HG03108 (cell line): ENCODE measurements around the gene PIGZ.

Experiments used
- ATAC-seq: cut with Tn5 transposase; IDR thresholded peaks from one replicate; pipeline ENCODE4 v1.9.1; 2021; ENCODE audit warnings: moderate library complexity; ENCODE audit not compliant: unreplicated experiment

The PIGZ gene

GRCh38 chr3:197001972-197002700, 33.5 kb upstream of the PIGZ start:
- ATAC-seq: peak; percentile 8

GRCh38 chr3:197001106-197001971, 32.7 kb upstream of the PIGZ start:
- no peak for ATAC-seq

GRCh38 chr3:197000211-197000610, 31.6 kb upstream of the PIGZ start:
- no peak for ATAC-seq

- no peak for ATAC-seq
Observed at GRCh38 chr3:196998966-196999760, 30.5 kb upstream of the PIGZ start.

GRCh38 chr3:196997311-196997710, 28.7 kb upstream of the PIGZ start:
- no peak for ATAC-seq

GRCh38 chr3:196996454-196997265, 28.0 kb upstream of the PIGZ start:
- no peak for ATAC-seq

GRCh38 chr3:196995646-196996355, 27.2 kb upstream of the PIGZ start:
- no peak for ATAC-seq

- ATAC-seq: no peak
Observed at GRCh38 chr3:196995027-196995426, 26.4 kb upstream of the PIGZ start.

- ATAC-seq: no peak
Observed at GRCh38 chr3:196994056-196994455, 25.4 kb upstream of the PIGZ start.

- ATAC-seq: no peak
Observed at GRCh38 chr3:196992461-196993065, 23.9 kb upstream of the PIGZ start.

- ATAC-seq: no peak
Observed at GRCh38 chr3:196991581-196992460, 23.2 kb upstream of the PIGZ start.

- no peak for ATAC-seq
Observed at GRCh38 chr3:196990601-196991007, 22.0 kb upstream of the PIGZ start.

GRCh38 chr3:196989721-196990262, 21.2 kb upstream of the PIGZ start:
- ATAC-seq: no peak

GRCh38 chr3:196988241-196989029, 19.8 kb upstream of the PIGZ start:
- ATAC-seq: no peak

GRCh38 chr3:196987022-196987421, 18.4 kb upstream of the PIGZ start:
- no peak for ATAC-seq

- no peak for ATAC-seq
Observed at GRCh38 chr3:196985954-196986885, 17.6 kb upstream of the PIGZ start.
